GM12892 (cell line): Measurements from ENCODE around the gene SH3BGR.

Source experiments
- DNase-seq: peaks from one replicate; pipeline ENCODE4 v3.0.0; 2011; ENCODE audit not compliant: insufficient read length
- FAIRE-seq: peaks from 2 replicates; lab custom pipeline; 2011; peaks lifted over from hg19 to GRCh38; lab: Jason Lieb, UNC
- POLR2A ChIP-seq: IDR thresholded peaks from 2 replicates; pipeline ENCODE4 v1.6.1; 2011; ENCODE audit warnings: low read depth, low read length, control low read depth
- POLR2AphosphoS5 ChIP-seq: IDR thresholded peaks from 2 replicates; pipeline ENCODE4 v1.6.1; 2011; ENCODE audit warnings: low read depth, low read length, control low read depth
- TAF1 ChIP-seq: IDR thresholded peaks from 2 replicates; pipeline ENCODE4 v1.6.1; 2011; ENCODE audit warnings: low read depth, mild to moderate bottlenecking, control low read depth, low read length, borderline replicate concordance

Gene SH3BGR

GRCh38 chr21:39499156-39499555, 47.4 kb downstream of the SH3BGR start:
- no peak for FAIRE-seq
- no peak for DNase-seq
- TF ChIP-seq TAF1: no peak

GRCh38 chr21:39502631-39503030, 50.9 kb downstream of the SH3BGR start:
- TF ChIP-seq POLR2A (no peak), TAF1 (no peak), POLR2AphosphoS5 (no peak)
- FAIRE-seq (no peak), DNase-seq (no peak)

GRCh38 chr21:39503123-39503762, 51.5 kb downstream of the SH3BGR start:
- FAIRE-seq (no peak), DNase-seq (no peak)
- no peak for TF ChIP-seq TAF1
- TF ChIP-seq POLR2A: no peak
- no peak for TF ChIP-seq POLR2AphosphoS5

GRCh38 chr21:39504230-39504629, 52.5 kb downstream of the SH3BGR start:
- FAIRE-seq (no peak), DNase-seq (no peak)
- TF ChIP-seq POLR2AphosphoS5 (no peak), POLR2A (no peak), TAF1 (no peak)

GRCh38 chr21:39510240-39510639, 58.5 kb downstream of the SH3BGR start:
- TF ChIP-seq TAF1: no peak
- TF ChIP-seq POLR2A: no peak
- TF ChIP-seq POLR2AphosphoS5: no peak
- FAIRE-seq (no peak), DNase-seq (no peak)

- DNase-seq: no peak
- TF ChIP-seq POLR2AphosphoS5 (no peak), POLR2A (no peak), TAF1 (no peak)
- FAIRE-seq: no peak
These were observed 59.3 kb downstream of the SH3BGR start for GRCh38 chr21:39511102-39511501.

- TF ChIP-seq POLR2A (no peak), TAF1 (no peak), POLR2AphosphoS5 (no peak)
- no peak for DNase-seq
- no peak for FAIRE-seq
These were observed 62.0 kb downstream of the SH3BGR start for GRCh38 chr21:39513735-39514134.

GRCh38 chr21:39515684-39516472, 64.1 kb downstream of the SH3BGR start:
- no peak for TF ChIP-seq POLR2AphosphoS5
- no peak for TF ChIP-seq TAF1
- no peak for TF ChIP-seq POLR2A
- no peak for FAIRE-seq
- no peak for DNase-seq

GRCh38 chr21:39518055-39518846, 66.5 kb downstream of the SH3BGR start:
- TF ChIP-seq POLR2A: no peak
- TF ChIP-seq POLR2AphosphoS5: no peak
- no peak for TF ChIP-seq TAF1
- DNase-seq (peak; percentile 55), FAIRE-seq (peak; percentile 73)

- FAIRE-seq (no peak), DNase-seq (no peak)
These were observed 67.1 kb downstream of the SH3BGR start for GRCh38 chr21:39518847-39519210.

GRCh38 chr21:39519835-39520234, 68.1 kb downstream of the SH3BGR start:
- TF ChIP-seq POLR2AphosphoS5 (no peak), POLR2A (no peak)
- no peak for FAIRE-seq
- no peak for DNase-seq

More at GRCh38 chr21:39518847-39519210, 67.1 kb downstream of the SH3BGR start:
- no peak for TF ChIP-seq POLR2A
- TF ChIP-seq TAF1: no peak
- TF ChIP-seq POLR2AphosphoS5: no peak
